SU-DHL-6 (cell line): ENCODE measurements around the gene YARS1.

Experiments used
- EZH2phosphoT487 ChIP-seq: fragments of 200-600 bp; sonication (generic), shearing (Covaris generic); conservative IDR thresholded peaks from 2 replicates; pipeline ENCODE4 v1.6.1; 2018; ENCODE audit warnings: mild to moderate bottlenecking, antibody characterized with exemption, low read length, moderate library complexity, mixed read lengths
- TF ChIP-seq, protein P1 (sequence below): fragments of 200-600 bp; sonication (generic); IDR thresholded peaks from one replicate; pipeline ENCODE4 v1.5.1; 2017; ENCODE audit warnings: antibody characterized with exemption, mild to moderate bottlenecking, low read length, moderate library complexity; ENCODE audit not compliant: insufficient read depth, poor library complexity, severe bottlenecking

DNA sequence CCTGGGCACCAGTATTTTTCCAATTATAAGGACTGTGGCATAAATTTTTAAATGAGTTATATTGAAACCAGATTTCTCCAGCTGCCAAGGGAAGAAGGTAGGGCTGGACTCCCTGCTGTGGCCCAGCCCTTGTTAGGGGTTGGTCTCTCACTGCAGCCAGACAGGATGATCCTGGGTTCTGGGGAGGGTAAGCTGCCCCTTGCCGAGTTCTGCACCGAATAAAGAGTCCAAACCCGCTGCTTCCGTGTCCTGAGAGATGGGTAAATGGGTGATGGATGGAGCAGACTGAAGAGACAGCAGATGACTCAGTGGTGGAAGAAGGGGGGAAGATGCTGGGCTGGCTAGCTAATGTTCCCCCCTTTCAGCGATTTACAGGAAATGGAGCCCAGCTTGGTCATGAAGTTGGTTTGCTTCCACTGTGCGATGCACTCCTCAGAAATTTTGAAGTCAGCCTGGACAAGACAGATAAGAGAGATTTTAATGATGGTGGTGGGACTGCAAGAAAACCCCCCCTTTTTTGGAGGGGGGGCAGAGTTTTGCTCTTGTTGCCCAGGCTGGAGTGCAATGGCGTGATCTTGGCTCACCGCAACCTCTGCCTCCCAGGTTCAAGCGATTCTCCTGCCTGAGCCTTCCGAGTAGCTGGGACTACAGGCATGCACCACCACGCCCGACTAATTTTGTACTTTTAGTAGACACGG is 41.4 kb downstream of the YARS1 start:
- TF ChIP-seq, protein P1, sequence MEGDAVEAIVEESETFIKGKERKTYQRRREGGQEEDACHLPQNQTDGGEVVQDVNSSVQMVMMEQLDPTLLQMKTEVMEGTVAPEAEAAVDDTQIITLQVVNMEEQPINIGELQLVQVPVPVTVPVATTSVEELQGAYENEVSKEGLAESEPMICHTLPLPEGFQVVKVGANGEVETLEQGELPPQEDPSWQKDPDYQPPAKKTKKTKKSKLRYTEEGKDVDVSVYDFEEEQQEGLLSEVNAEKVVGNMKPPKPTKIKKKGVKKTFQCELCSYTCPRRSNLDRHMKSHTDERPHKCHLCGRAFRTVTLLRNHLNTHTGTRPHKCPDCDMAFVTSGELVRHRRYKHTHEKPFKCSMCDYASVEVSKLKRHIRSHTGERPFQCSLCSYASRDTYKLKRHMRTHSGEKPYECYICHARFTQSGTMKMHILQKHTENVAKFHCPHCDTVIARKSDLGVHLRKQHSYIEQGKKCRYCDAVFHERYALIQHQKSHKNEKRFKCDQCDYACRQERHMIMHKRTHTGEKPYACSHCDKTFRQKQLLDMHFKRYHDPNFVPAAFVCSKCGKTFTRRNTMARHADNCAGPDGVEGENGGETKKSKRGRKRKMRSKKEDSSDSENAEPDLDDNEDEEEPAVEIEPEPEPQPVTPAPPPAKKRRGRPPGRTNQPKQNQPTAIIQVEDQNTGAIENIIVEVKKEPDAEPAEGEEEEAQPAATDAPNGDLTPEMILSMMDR: no peak
- TF ChIP-seq EZH2phosphoT487: no peak
